AG04450 (cell line): ENCODE data around the gene ATN1. TPM values are rescaled to one million over a fixed set of nuclear protein-coding genes. Genes with fewer than 3 reads are reported as not detected.

Experiments used
- CTCF ChIA-PET: fragments of 300-600, 350-600 bp; formaldehyde crosslinking; extraction: SDS; loops from one replicate; lab custom pipeline; 2022; ENCODE audit warnings: antibody characterized with exemption, inconsistent platforms; lab: Charles Lee
- POLR2A ChIA-PET: fragments of 350-600 bp; formaldehyde crosslinking; extraction: SDS; loops from one replicate; lab custom pipeline; 2021; ENCODE audit warnings: antibody characterized with exemption, inconsistent platforms; lab: Yijun Ruan, JAX
- DNase-seq: peaks from one replicate; pipeline ENCODE4 v3.0.0-alpha.2; 2011; ENCODE audit warnings: low read depth, low spot score
- H3K27ac ChIP-seq: one replicate; pipeline ENCODE4 v1.5.1; 2012; ENCODE audit warnings: low read depth, low read length, control low read depth
- H3K27me3 ChIP-seq: one replicate; pipeline ENCODE4 v1.6.0; 2012; ENCODE audit warnings: low read length; ENCODE audit not compliant: control insufficient read depth, insufficient read depth
- H3K4me3 ChIP-seq: 2 replicates; pipeline ENCODE4 v1.5.1; 2011; ENCODE audit warnings: mild to moderate bottlenecking, low read depth, low read length, control low read depth
- H3K9me3 ChIP-seq: 2 replicates; pipeline ENCODE4 v1.5.1; 2012; ENCODE audit warnings: low read length; ENCODE audit not compliant: control insufficient read depth, insufficient read depth
- CTCF ChIP-seq: IDR thresholded peaks from 2 replicates; pipeline ENCODE4 v1.5.1; 2011; ENCODE audit warnings: low read depth, low read length, control low read depth, inconsistent platforms
- polyA plus RNA-seq: library from polyadenylated mRNA; depleted of rRNA; stranded (reverse); fragments of >200 nt; gene quantifications from 2 replicates; pipeline ENCODE4 v1.2.3, GENCODE V29; 2011

Gene ATN1
- polyA plus RNA-seq, 1 experiment = 11.2 TPM

GRCh38 chr12:6974180-6974579, 46.4 kb downstream of the ATN1 start:
- H3K9me3 ChIP-seq = no peaks in the 10 kb centered on the region; the same call in 1 of the 2 replicates
- POLR2A ChIA-PET = no interaction called here
- TF ChIP-seq CTCF = no peak
- no peak for DNase-seq
- H3K4me3 ChIP-seq = no peak overlapping the region
- no peak overlapping the region for H3K27ac ChIP-seq
- CTCF ChIA-PET = interaction anchor here (2.9 kb wide), 1 partner anchor 9 kb away, joined by 8 read pairs; no protein-coding TSS in a partner anchor
- no peaks in the 10 kb centered on the region for H3K27me3 ChIP-seq

- Histone ChIP-seq H3K9me3 (no peaks in the 10 kb centered on the region; the same call in 1 of the 2 replicates), H3K4me3 (no peak overlapping the region), H3K27ac (no peak overlapping the region), H3K27me3 (no peaks in the 10 kb centered on the region)
- ChIA-PET CTCF (interaction anchor here (0.6 to 2.9 kb wide), 3 partner anchors 11 to 169 kb away, joined by 3 to 8 read pairs (median 5); no protein-coding TSS in a partner anchor), POLR2A (no interaction called here)
- no peak for TF ChIP-seq CTCF
- DNase-seq = no peak
These were observed 47.7 kb downstream of the ATN1 start for GRCh38 chr12:6975297-6976032.

- POLR2A ChIA-PET = interaction anchor here (0.6 to 0.7 kb wide), 2 partner anchors 55 to 93 kb away, joined by 3 read pairs; no protein-coding TSS in a partner anchor
- CTCF ChIA-PET = no interaction called here
- no peak for TF ChIP-seq CTCF
These were observed 49.9 kb downstream of the ATN1 start for GRCh38 chr12:6977653-6978052.

GRCh38 chr12:6978188-6978587, 50.4 kb downstream of the ATN1 start:
- ChIA-PET POLR2A (interaction anchor here (0.6 to 0.7 kb wide), 2 partner anchors 54 to 93 kb away, joined by 3 read pairs; no protein-coding TSS in a partner anchor), CTCF (no interaction called here)
- Histone ChIP-seq H3K4me3 (no peak overlapping the region), H3K27ac (no peak overlapping the region), H3K9me3 (no peaks in the 10 kb centered on the region), H3K27me3 (no peaks in the 10 kb centered on the region)
- no peak for TF ChIP-seq CTCF
- no peak for DNase-seq

More at GRCh38 chr12:6977653-6978052, 49.9 kb downstream of the ATN1 start:
- no peak overlapping the region for H3K27ac ChIP-seq
- DNase-seq = no peak
- H3K4me3 ChIP-seq = no peak overlapping the region
- H3K27me3 ChIP-seq = no peaks in the 10 kb centered on the region
- no peaks in the 10 kb centered on the region for H3K9me3 ChIP-seq

GRCh38 chr12:6978611-6979011, 50.9 kb downstream of the ATN1 start:
- no peaks in the 10 kb centered on the region for H3K27me3 ChIP-seq
- H3K27ac ChIP-seq = no peak overlapping the region
- ChIA-PET CTCF (interaction anchor here (1.0 kb wide), 1 partner anchor 135 kb away, joined by 3 read pairs; no protein-coding TSS in a partner anchor), POLR2A (no interaction called here)
- H3K4me3 ChIP-seq = no peak overlapping the region
- no peaks in the 10 kb centered on the region for H3K9me3 ChIP-seq
- TF ChIP-seq CTCF = no peak
- no peak for DNase-seq
